HUES6 (cell line): ENCODE data around the gene PER2.
"Not testable (repeated sequence)": the region's sequence is repeated elsewhere in the genome, so short reads cannot be mapped to it uniquely, and the experiment has no call there.

Experiments used
- H3K27ac ChIP-seq: 2 replicates; pipeline ENCODE4 v1.7.0; 2013; ENCODE audit warnings: low read depth, mild to moderate bottlenecking, low read length, inconsistent platforms
- H3K27me3 ChIP-seq: 2 replicates; pipeline ENCODE4 v1.6.1; 2013; ENCODE audit warnings: low read length; ENCODE audit not compliant: control insufficient read depth, insufficient read depth
- H3K36me3 ChIP-seq: 2 replicates; pipeline ENCODE4 v1.6.1; 2013; ENCODE audit warnings: low read length; ENCODE audit not compliant: control insufficient read depth, insufficient read depth
- H3K4me1 ChIP-seq: 2 replicates; pipeline ENCODE4 v1.6.1; 2013; ENCODE audit warnings: low read length; ENCODE audit not compliant: control insufficient read depth, insufficient read depth
- H3K4me3 ChIP-seq: 2 replicates; pipeline ENCODE4 v1.5.1; 2013; ENCODE audit warnings: low read depth, low read length
- H3K9ac ChIP-seq: one replicate; pipeline ENCODE4 v1.6.1; 2013; ENCODE audit warnings: mild to moderate bottlenecking, low read length
- H3K9me3 ChIP-seq: 2 replicates; pipeline ENCODE4 v1.6.1; 2013; ENCODE audit warnings: low read depth, low read length; ENCODE audit not compliant: control insufficient read depth, insufficient read depth

PER2 gene

GRCh38 chr2:238324248-238324647, 35.8 kb upstream of the PER2 start:
- Histone ChIP-seq H3K4me1 (peaks cover 16% of the 10 kb centered on the region), H3K36me3 (peaks cover 24% of the 10 kb centered on the region)
- H3K27me3 ChIP-seq, H3K9ac ChIP-seq, H3K4me3 ChIP-seq, H3K9me3 ChIP-seq, H3K27ac ChIP-seq: not testable (repeated sequence)

GRCh38 chr2:238322001-238322411, 33.6 kb upstream of the PER2 start:
- Histone ChIP-seq H3K27me3 (peaks cover 5% of the 10 kb centered on the region), H3K36me3 (peaks cover 7% of the 10 kb centered on the region; the same call in 1 of the 2 replicates), H3K4me1 (peaks cover 16% of the 10 kb centered on the region), H3K4me3 (peak overlapping the region; percentile 12; the same call in 1 of the 2 replicates), H3K9me3 (no peaks in the 10 kb centered on the region), H3K27ac (no peak overlapping the region), H3K9ac (peak overlapping the region; percentile 51)

- H3K4me3 ChIP-seq: peak overlapping the region; percentile 83
- H3K9me3 ChIP-seq: no peaks in the 10 kb centered on the region
- peaks cover 16% of the 10 kb centered on the region for H3K4me1 ChIP-seq
- no peak overlapping the region for H3K27ac ChIP-seq
- peak overlapping the region; percentile 51 for H3K9ac ChIP-seq
- H3K36me3 ChIP-seq: peaks cover 7% of the 10 kb centered on the region; the same call in 1 of the 2 replicates
- H3K27me3 ChIP-seq: peaks cover 5% of the 10 kb centered on the region
Observed at GRCh38 chr2:238321467-238321866, 33.1 kb upstream of the PER2 start.

- Histone ChIP-seq H3K9me3 (no peaks in the 10 kb centered on the region), H3K4me3 (peak overlapping the region; percentile 83), H3K4me1 (peaks cover 16% of the 10 kb centered on the region), H3K9ac (peak overlapping the region; percentile 73), H3K36me3 (peaks cover 2% of the 10 kb centered on the region; the same call in 1 of the 2 replicates), H3K27me3 (peaks cover 5% of the 10 kb centered on the region), H3K27ac (no peak overlapping the region)
Observed at GRCh38 chr2:238320648-238321281, 32.4 kb upstream of the PER2 start.

- Histone ChIP-seq H3K4me3 (peak within 1 kb of the TSS; percentile 83), H3K27me3 (peaks cover 5% of the 10 kb centered on the region)
Observed at GRCh38 chr2:238320246-238320647, 31.8 kb upstream of the PER2 start, which contains the start of gene TRAF3IP1. Gene TRAF3IP1, plus strand, starts transcription at chr2:238320518. Its CDS starts 145 bp downstream, at chr2:238320663.

GRCh38 chr2:238315031-238315595, 26.7 kb upstream of the PER2 start:
- H3K4me1 ChIP-seq: peaks cover 4% of the 10 kb centered on the region; the same call in 1 of the 2 replicates

More at GRCh38 chr2:238320246-238320647, 31.8 kb upstream of the PER2 start, which contains the start of gene TRAF3IP1:
- no peaks in the 10 kb centered on the region; the same call in 1 of the 2 replicates for H3K36me3 ChIP-seq
- peaks cover 16% of the 10 kb centered on the region for H3K4me1 ChIP-seq
- H3K27ac ChIP-seq: no peak within 1 kb of the TSS
- H3K9ac ChIP-seq: peak within 1 kb of the TSS; percentile 73
- no peaks in the 10 kb centered on the region for H3K9me3 ChIP-seq

GRCh38 chr2:238314576-238314975, 26.2 kb upstream of the PER2 start:
- H3K4me1 ChIP-seq: peaks cover under 1% of the 10 kb centered on the region; the same call in 1 of the 2 replicates
- no peak overlapping the region for H3K27ac ChIP-seq
- H3K27me3 ChIP-seq: peaks cover under 1% of the 10 kb centered on the region; the same call in 1 of the 2 replicates
- H3K4me3 ChIP-seq: no peak overlapping the region
- no peaks in the 10 kb centered on the region for H3K9me3 ChIP-seq
- no peak overlapping the region for H3K9ac ChIP-seq
- no peaks in the 10 kb centered on the region for H3K36me3 ChIP-seq

More at GRCh38 chr2:238315031-238315595, 26.7 kb upstream of the PER2 start:
- Histone ChIP-seq H3K9ac (no peak overlapping the region), H3K36me3 (no peaks in the 10 kb centered on the region), H3K27me3 (peaks cover 5% of the 10 kb centered on the region), H3K27ac (no peak overlapping the region), H3K9me3 (no peaks in the 10 kb centered on the region), H3K4me3 (no peak overlapping the region)

GRCh38 chr2:238313991-238314350, 25.6 kb upstream of the PER2 start:
- H3K27me3 ChIP-seq: no peaks in the 10 kb centered on the region

GRCh38 chr2:238313289-238313990, 25.0 kb upstream of the PER2 start:
- Histone ChIP-seq H3K4me1 (no peaks in the 10 kb centered on the region), H3K27ac (no peak overlapping the region), H3K9ac (no peak overlapping the region), H3K36me3 (no peaks in the 10 kb centered on the region), H3K4me3 (no peak overlapping the region), H3K27me3 (no peaks in the 10 kb centered on the region), H3K9me3 (no peaks in the 10 kb centered on the region)

More at GRCh38 chr2:238313991-238314350, 25.6 kb upstream of the PER2 start:
- H3K9me3 ChIP-seq: no peaks in the 10 kb centered on the region
- no peak overlapping the region for H3K4me3 ChIP-seq
- no peaks in the 10 kb centered on the region for H3K4me1 ChIP-seq
- no peaks in the 10 kb centered on the region for H3K36me3 ChIP-seq
- no peak overlapping the region for H3K9ac ChIP-seq
- H3K27ac ChIP-seq: no peak overlapping the region

GRCh38 chr2:238310721-238311120, 22.3 kb upstream of the PER2 start:
- H3K4me3 ChIP-seq, H3K4me1 ChIP-seq, H3K36me3 ChIP-seq, H3K9ac ChIP-seq, H3K27me3 ChIP-seq, H3K27ac ChIP-seq, H3K9me3 ChIP-seq: not testable (repeated sequence)

GRCh38 chr2:238308177-238308576, 19.8 kb upstream of the PER2 start:
- Histone ChIP-seq H3K27ac (no peak overlapping the region), H3K27me3 (no peaks in the 10 kb centered on the region), H3K4me1 (0 out of 2 replicates have a peak, but pooled peaks cover 7% of the 10 kb centered on the region), H3K4me3 (no peak overlapping the region), H3K9ac (no peak overlapping the region), H3K36me3 (no peaks in the 10 kb centered on the region), H3K9me3 (no peaks in the 10 kb centered on the region)
